Measurements from ENCODE around the gene ERMAP.

Gene ERMAP, protein sequence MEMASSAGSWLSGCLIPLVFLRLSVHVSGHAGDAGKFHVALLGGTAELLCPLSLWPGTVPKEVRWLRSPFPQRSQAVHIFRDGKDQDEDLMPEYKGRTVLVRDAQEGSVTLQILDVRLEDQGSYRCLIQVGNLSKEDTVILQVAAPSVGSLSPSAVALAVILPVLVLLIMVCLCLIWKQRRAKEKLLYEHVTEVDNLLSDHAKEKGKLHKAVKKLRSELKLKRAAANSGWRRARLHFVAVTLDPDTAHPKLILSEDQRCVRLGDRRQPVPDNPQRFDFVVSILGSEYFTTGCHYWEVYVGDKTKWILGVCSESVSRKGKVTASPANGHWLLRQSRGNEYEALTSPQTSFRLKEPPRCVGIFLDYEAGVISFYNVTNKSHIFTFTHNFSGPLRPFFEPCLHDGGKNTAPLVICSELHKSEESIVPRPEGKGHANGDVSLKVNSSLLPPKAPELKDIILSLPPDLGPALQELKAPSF
- 11.6 reads per million, percentile 35 among the genes with 10 or more reads in this experiment for total RNA-seq

DNA sequence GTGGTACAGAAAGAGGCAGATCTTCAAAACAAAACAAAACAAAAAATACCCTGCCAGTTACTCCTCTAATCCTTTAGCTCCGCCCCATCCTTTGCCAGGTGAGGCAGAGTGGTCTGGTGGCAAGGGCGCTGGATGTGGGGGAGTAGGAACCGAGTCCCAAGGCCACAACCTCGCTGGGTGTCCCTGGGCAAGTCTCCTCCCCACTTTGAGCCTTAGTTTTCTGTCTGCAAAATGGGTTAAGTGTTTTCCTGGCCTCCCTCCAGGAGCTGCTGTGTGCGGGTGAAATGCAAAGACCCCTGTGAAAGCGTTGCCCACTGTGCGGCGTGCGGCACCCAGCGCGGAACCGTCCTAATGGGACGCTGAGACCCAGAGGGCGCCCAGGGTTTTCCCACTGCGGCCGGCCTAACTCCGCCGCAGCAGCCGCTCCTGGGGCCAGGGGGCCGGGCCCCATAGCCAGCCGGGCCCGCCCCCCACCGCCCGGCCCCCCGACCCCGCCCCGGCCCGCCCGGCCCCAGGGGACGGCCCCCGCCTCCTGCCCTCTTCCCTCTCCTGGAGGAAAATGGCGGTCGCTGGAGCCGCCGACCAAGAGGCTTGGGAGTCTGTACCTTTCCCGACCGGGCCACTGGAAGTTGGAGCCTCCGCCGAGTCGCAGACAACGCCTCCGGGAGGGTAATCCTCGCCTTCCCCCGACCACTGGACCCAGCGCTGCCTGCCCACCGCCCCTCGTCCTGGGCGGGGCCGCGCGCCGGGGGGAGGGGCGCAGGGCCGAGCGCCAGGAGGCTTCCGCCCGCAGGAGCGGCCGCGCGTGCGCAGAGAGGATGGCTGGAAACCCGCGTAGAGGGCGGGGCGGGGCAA, at the start of gene ERMAP, which contains the start of gene SVBP:
TSS of gene ERMAP (plus strand) at position 538 of the 855 bp plus-strand sequence. CDS start 13,327 bp downstream, outside the sequence.
TSS of gene SVBP (minus strand) at position 813 of the 855 bp plus-strand sequence. CDS start 853 bp downstream, outside the sequence.
- DNase-seq: peak; percentile 92

DNA sequence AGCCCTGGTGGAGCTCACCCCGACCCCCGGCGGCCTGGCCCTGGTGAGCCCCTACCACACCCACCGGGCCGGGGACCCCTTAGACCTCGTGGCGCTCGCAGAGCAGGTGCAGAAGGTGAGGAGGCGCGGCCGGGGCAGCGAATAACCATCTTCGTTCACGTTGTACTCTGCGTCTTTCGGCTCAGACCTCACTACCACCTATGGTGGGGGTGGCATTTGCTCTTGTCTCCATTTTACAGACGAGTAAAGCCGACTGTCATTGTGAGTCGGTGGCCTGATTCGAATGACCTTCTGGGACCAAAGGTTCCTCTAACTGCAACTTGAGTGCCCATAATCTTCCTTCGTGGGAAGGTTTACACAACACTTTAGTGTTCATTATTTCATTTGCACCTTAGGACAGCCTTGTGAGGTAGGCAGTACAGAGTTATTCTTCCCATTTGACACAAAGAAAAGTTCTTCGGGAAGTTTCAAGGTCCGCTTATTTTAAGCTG, 49.4 kb upstream of the ERMAP start:
- DNase-seq: no peak

DNA sequence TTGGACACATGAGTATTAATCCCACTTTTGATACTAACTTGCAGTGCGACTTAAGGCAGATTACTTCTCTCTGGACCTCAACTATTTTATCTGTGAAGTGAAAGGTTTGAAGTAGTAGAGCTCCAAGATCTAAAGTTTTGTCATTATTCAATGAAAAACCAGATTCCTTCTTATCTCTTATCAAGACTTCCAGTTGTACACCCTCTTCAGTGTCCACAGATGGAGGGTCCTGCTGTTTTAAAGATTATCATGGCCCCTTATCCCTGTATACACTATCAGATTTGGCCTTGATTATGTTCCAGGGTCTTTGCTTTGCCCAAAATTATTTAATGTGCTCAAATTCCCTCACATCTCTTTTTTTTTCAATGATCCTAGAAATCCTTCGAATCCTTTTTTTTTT, 48.8 kb upstream of the ERMAP start:
- no peak for DNase-seq

DNA sequence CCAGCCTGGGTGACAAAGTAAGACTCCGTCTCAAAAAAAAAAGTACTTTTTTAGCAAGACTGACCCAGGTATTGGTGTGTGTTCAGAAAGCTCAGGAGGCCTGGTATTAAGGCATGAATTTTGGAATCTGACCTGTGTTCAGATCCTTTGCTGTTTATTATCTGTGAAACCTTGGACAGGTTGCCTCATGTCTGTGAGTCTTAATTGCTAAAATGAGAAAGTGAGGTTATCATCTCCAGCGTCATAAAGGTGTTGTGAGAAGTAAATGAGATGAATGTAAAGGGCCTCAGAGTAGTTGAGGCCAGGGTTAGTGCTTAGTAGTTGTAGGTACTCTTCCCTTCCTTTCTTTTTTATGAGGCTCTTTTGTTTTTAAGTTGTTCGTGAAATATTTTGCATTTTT, 47.1 kb upstream of the ERMAP start:
- DNase-seq: no peak

DNA sequence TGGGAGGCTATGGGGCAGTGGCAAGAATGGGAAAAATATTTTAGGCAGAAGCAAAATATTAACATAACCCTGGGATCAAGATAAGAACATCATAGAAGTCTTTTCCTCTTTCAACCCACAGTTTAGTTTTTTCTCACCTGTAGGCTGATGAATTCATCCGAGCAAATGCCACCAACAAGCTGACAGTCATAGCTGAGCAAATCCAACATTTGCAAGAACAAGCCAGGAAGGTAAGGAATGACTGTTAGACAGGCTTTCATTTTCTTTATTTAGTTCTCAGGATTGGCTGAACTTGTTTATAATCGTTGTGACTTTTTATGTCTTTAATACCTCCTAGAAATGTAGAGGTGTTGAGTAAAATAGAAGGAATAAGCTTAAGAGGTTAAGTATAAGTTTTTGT, 43.5 kb upstream of the ERMAP start:
- DNase-seq: no peak

DNA sequence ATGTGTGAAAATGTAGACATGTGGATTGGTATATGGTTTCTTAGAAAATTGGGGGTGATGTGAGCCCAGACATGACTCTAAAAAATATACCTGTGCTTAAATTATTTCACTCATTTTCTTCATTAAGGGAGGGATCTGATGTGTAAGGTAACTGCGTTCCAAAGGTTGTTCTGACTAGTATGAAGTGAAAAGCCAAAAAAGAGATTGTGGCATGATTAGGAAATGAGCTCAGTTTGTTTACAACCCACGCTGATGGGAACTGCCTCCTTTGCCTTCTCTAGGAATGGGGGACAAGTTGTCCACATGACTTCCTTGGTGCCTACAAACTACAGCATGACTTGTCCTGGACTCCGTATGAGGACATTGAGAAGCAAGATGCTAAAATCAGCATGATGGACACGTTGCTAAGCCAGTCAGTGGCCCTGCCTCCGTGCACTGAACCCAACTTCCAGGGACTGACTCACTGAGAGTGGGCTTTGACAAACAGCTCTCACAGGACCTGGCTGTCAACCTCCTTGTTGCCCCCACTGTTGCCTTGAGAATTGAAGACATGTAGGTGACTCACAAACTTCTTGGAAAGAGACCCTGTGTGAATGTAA, 41.9 kb upstream of the ERMAP start:
- no peak for DNase-seq

DNA sequence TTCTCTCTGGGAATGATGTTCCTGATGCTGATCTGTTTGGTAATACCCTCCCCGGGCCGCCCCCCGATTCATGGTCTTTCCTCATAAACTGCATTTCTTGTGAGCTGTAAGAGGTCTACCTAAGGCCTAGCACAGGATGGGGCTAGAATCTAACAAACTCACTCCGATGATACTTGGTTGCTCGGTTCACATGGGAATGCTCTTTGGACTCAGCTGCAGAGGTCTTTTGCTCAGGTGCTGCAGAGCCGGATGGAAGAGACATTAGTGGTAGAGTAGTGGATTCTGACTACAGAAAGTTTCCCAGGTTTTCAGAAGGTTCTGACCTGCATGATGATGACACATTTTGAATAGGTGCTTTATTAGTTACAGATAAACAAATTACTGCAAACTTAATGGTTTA, 40.4 kb upstream of the ERMAP start:
- no peak for DNase-seq

DNA sequence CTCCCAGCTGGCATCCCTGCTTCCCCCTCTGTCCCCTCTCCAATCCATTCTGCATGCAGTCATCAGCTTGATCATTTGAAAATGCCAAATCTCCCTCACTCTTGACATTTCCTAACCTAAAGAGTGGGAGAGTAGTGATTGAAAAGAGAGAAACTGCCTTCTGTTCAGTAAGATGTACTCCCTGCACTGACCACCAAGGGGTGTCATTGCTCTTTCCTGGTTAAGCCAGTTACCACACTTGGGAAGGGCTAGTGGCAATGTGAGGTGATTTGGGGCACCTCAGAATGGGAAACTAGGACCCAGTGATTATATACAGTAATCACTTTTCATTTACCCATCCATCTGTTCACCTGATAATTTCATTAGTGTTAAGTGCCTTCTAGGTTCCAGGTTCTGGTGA, 39.1 kb upstream of the ERMAP start:
- DNase-seq: peak; percentile 15

DNA sequence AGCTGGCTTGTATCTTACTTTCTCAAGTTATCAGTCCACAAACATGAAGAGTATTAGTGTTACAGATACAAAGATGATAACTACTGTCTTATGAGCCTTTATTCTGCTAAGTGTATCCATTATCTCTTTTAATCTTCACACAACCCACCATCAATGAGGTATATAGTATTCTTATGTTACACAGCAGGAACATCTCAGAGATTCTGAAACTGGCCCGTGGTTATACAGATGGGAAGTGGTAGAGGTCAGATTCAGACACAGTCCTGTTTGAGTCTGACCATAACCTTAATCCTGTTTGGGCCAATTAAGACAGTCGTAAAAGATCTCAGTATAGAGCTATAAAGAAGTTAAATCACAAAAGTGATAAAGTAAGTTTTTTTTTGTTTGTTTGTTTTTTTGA, 37.2 kb upstream of the ERMAP start:
- no peak for DNase-seq

DNA sequence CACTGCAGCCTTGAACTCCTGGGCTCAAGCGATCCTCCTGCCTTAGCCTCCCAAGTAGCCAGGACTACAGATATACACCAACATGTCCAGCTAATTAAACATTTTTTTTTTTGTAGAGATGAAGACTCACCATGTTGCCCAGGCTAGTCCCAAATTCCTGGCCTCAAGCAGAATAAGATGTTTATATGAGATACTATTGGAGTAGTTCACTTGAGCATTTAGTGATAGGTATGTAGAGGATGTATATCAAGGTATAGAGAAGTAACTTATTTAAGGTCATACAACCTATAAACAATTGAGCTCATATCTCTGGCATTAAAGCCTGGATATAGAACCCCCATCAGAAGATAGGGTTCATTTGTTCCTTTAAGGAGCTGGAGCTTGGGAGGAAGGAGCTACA, 36.7 kb upstream of the ERMAP start:
- DNase-seq: no peak

DNA sequence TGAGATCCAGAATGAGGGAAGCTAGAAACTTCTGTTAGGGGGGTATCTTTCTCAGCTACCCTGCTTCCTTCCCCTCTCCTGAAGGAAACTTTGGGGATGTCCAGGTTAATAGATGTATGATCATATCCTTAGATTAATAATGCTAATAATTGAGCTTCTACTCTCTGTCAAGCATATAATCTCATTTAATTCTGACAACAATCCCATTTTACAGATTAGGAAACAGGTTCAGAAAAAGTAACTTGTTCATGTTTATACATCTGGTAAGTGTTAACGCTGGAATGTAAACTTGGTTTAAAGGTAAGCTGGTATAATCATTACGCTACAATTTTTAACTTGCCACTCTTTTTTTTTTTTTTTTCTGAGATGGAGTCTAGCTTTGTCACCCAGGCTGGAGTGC, 33.8 kb upstream of the ERMAP start:
- DNase-seq: no peak

DNA sequence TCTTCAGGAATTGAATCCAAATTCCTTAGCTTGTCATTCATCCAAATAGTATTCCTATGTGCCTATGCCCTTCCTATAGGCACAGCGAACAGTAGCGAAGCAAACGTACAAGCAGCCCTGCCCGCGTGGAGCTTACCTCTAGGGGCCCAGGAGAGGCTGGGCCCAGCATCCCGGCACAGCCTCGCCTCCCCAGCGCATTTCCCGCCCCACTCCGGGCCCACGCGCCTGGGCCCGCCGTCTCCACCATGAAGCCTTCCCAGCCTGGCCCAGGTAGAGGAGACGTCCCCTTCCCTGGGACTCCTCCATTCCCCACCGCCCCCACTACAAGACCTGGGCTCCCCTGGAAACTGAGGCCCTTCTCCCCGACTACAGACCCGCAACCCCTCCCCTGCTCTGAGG, 32.4 kb upstream of the ERMAP start:
- DNase-seq: no peak

DNA sequence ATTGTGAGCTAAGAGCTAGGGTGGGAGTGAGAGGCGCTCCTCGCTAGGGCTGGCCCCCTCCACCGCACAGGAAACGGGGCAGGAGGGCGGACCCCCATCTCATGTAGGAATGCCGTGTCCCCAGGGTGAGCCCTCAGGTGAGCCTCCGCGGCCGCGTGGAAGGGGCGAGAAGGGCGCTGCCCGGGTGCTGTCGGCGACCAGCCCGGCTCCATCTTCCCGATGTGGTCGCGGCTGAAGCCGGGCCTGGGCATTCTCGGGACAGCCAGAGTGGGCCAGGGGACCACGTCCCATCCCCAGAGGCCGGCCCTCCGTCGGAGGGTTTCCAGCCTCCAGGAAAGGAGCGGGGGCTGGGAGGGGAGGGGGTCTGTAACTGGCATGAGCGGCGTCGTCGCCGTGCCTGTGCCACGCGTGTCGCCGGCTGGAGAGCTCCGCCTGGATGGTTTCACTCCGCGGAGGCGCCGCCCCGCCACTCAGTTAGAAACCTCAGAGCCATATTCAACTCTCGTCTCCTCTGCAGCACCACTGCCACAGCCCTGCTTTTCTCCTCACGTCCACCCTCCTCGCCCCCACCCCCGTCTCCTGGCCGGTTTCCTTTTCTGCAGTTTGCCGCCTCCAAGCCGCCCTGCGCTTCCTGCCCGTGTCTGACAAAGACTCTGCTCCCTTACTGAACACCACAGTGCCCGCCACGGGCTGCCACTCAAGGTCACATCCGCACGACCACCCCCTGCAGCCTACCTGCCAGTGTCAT, 31.8 kb upstream of the ERMAP start, which contains the start of gene TMEM269:
TSS of gene TMEM269 (plus strand) at position 46 of the 748 bp plus-strand sequence. CDS start 4,903 bp downstream, outside the sequence.
- peak; percentile 14 for DNase-seq

DNA sequence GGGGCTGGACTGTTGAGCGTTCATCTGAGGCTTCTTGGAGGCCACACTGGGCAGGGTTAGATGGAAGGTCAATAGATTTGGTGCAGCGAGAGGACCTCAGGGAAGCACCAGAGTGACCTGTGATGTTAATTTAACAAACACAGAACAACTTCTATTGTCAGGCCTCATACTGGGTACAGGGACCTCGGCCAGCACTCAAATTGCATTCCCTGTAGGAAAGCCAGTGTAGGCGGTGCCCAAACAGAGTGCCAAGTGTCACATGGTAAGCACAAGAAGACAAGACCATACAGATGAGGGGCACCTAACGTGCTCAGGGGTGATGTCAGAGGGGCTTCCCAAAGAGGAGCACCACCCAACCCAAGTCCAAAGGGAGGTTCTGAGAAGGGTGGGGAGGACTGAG, 30.8 kb upstream of the ERMAP start:
- DNase-seq: no peak

DNA sequence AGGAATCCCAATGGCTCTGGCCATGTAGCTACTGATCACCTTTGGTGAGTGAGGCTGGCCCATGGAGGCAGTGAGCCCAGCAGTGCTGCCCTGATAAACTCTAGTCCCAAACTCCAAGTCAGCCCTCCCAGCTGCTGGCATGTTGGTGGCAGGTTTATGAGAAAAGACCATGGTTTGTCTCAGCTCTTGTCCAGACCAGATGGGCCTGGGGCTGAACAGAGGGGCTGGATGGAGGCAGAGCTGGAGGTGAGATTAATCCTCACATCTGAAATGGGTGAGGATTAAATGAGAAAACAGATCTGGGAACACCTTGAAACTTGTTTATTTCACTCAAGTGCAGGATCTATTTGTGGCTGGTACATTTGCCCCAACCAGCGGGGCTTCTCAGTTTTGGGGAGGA, 28.9 kb upstream of the ERMAP start:
- no peak for DNase-seq

DNA sequence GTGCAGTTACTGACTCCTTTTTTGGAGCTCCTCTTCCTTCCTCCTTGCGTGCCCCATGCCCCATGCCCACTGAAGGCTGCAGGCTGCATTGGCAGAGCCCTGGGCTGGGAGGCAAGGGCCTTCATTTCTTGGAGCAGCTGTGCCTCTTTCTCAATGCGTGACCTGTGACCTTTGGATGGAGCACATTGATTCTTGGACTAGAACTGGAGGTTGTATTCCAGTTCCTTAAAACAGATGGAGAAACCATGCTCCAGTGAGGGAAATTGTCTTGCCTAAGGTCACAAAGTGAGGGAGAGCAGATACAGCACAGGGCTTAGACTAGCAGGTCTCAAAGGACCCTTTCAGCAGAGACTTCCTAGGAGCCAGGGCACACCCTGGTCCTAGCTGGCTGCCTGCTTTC, 23.1 kb upstream of the ERMAP start:
- DNase-seq: no peak

DNA sequence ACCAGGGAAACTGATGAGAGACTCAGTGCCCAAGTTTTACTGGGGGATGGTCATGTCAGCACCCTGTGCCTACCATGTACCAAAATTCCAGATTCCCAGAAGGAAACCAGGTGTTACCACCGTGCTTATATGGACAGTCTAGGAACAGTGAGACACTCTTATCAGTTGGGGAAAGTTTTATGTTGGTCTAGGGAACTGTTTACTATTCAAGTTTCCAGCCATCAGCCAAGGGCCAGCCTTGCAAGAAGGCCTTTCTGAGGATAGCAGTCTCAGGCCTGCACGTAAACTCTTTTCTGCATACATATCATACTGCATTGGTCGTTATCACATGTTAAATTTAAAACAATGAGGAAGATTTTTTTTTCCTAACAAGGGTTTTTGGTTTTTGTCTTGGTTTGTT, 19.5 kb upstream of the ERMAP start:
- DNase-seq: no peak

DNA sequence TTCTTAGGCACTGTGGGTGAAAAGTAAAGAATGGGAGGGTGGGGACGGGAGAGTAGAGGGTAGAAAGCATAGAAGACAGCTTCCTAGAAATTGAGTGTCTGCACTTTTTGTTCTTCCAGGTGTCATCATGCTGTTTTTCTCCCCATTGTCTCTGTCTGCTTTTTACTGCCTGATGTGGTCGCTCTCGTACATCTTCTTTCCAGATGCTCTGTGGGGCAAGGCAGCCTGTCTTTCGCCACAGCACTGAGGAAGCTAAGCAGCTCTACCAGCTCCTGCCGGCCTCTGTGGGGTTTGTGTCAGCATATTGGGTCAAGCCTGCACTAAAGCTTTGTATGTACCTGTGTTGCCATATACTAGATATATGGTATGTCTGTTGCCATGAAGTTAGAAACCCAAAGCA, 18.9 kb upstream of the ERMAP start:
- DNase-seq: no peak

DNA sequence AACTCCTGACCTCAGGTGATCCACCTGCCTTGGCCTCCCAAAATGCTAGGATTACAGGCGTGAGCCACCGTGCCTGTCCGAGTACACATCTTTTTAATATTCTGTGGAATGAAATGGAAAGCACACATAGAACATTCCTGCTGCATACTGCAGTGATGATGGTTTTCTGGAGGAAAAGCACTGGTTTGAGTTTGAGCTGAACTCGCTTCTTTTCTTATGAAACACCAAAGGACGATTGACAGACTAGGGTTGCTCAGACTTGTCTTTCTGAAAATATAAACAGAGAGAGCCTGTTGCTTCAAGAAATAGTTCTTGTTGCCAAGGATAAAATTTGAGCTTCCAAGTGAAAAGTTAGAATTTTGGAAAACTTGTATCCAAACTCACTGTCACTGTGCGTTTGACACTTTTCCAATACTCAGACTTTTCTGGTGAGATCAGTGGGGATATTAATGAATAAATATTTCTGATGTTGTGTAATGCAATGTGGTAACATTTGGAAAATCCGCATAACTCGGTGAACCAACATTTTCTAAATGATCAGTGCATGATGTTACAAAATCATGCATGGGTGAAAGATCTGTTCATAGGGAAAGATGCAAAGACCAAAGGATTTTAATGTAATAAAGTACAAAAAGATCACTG, 15.0 kb upstream of the ERMAP start:
- DNase-seq: no peak

DNA sequence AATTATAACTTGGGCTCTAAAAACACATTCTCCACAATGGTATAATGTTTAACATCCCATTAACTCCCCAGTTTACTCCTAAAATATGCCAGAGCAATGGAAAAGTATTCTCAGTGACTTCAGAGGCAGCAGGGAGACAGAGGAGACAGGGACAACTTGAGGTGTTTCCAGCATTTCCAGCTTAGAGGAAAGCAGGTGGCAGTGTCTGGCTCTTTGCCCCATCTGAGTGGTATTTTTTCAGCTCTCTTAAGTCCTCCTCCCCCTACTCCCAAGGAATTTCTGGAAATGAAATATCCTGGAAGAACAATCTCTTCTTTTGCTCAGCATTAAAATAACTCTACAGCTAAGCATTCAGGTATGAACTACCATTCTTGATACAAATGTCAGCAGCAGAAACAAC, 10.8 kb upstream of the ERMAP start:
- no peak for DNase-seq

DNA sequence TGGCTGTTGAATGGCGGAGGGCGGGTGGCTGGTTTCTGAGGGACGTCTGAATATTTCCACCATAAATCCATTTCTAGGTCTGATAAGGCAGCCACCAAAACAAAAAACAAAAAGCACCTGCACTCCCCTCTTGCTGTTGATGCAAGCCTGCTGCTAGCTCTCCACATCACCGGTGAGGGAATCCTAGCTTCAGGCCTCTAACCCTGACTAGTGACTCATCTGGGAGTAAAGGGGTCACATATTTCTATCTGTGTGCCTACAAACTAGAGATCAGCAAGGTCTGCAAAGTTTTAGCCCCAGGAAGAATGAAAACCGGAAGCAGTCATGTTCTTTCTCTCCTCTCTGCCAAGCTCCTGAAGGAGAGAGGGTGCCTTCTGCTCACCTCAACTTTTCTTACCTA, 10.3 kb upstream of the ERMAP start:
- DNase-seq: no peak

Data from effector CD4-positive, alpha-beta T cell (primary cell).